Activated CD4-positive, alpha-beta T cell treated with anti-CD3 and anti-CD28 coated beads for 24 hours (primary cell): ENCODE measurements around the gene MVB12B.
A peak's percentile ranks its signal among the peaks of the same experiment; 100 is the strongest.

Experiments used
- DNase-seq, 2 donors: peaks; one replicate each; pipeline ENCODE4 v3.0.0-alpha.2; 2020; ENCODE audit warnings: low read depth in 2 of 2

MVB12B gene

GRCh38 chr9:126407114-126407870 lies 80.7 kb downstream of the MVB12B start:
- DNase-seq = no peak

DNA sequence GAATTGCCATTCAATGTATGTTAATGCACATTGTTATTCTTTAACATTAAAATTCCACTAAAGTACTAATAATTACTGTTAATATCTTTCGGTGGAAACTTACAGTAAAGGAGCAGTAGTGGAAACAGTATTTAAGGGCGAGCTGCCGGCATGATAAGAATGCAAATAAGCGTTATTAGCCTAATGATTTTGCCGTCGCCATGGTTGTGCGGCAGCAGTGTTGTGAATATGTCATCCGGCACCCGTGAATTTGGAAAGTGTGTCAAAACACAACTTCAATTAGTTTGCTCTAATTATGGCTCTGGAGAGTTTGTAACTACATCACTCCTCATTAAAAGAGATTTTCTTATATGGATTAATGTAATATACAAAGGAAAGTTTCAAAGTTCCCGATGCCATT lies 81.4 kb downstream of the MVB12B start:
- DNase-seq = no peak

DNA sequence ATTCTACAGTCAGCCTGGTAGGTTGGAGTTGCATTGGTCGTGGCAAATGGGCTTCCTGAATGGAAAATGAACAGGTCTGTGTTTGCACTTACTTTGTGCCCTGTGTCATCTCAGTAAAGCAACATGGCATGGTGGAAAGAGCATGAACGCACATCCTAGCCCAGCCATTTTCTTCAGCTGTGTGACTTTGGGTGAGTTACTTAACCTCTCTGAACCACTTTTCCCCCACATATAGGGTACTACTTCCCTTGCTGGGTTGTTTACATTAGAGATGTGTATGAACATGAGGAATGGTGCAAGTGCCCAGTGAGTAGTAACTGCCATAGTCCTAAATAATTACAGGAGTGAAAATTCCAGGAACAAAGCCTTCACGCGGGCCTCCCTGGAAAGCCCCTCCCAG lies 83.6 kb downstream of the MVB12B start:
- DNase-seq = no peak

- peak in 1 of 2 donors; percentile 18 for DNase-seq
Measured at GRCh38 chr9:126411225-126411947, 84.8 kb downstream of the MVB12B start.

GRCh38 chr9:126411948-126412284 lies 85.3 kb downstream of the MVB12B start:
- DNase-seq = no peak

- no peak for DNase-seq
Measured at GRCh38 chr9:126412905-126413304, 86.3 kb downstream of the MVB12B start.

DNA sequence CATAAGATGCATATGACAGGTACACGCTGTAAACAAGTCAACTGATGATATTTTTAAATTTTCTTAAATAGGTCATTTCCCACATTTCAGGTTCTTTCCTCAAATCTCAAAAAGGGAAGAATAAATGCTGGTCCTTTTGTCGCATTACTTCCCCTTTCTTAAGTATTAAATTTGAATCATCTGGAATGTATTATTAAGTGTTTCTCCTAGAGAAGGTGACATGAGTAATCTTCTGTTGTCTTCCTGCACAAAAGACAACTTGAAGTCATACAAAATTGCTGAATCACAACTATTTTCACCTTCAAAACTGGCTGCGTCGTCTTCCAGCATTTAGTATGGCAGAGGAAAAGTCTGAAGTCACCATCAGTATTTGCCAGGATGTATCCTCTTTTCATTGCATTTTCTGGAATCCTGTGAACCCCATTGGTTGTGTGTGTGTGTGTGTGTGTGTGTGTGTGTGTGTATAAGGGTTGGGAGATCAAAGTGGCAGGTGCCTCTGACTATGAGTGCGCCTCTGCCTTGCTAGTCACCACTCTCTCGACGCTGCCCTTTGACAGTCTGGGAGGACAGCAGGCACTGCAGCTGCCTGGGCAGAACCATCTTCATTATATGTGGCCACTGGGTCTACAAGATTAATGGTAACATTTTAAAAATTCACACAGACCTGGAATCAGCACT lies 86.9 kb downstream of the MVB12B start:
- no peak for DNase-seq

DNA sequence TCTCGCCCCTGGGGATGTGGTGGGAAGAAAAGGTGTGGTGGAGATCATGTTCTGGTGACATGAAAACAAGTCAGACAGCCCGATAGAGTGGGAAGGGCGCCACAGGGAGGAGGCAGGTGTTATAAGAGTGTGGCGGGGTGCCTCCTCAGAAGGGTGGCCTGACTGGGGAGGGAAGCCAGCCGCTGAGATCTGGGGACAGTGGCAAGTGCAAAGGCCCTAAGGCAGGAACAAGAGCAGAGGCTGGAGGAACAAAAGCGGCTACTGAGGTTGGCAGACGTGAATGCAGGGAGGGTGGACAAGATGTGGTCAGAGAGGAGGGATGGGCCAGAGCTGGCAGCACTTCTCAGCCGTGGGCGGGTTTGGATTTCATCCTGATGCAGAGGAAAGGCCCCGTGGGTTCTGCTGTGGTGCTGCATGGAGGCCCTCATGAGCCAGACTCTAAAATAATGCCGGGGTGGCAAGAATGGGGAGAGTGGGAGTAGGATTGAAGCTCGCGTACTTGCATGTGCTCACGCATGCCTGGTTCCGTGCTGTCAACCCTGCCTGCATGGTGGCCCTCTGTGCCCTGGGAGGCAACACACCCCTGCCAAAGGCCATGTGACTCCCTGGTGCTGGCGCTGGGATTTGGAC lies 89.2 kb downstream of the MVB12B start:
- no peak for DNase-seq

DNA sequence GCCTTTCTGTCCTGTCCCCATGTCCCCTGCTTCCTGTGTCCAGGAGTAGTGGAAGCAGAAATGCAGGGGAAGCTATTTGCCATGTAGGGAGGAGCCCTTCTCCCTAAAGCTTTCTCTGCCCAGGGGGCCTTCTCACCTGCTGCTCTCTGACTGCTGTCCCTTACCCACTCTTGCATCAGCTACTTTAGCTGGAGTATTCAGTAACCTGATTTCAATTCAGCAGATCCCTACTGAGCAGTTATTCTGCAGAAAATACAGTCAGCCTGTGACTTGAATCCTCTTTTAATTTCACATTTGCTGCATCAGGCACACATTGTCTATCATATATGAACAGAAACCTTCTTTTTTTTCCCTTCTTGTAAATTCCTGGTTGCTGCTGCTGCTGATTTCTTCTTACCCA lies 90.4 kb downstream of the MVB12B start:
- DNase-seq = no peak

- DNase-seq = no peak
Measured at GRCh38 chr9:126417684-126418083, 91.1 kb downstream of the MVB12B start.

DNA sequence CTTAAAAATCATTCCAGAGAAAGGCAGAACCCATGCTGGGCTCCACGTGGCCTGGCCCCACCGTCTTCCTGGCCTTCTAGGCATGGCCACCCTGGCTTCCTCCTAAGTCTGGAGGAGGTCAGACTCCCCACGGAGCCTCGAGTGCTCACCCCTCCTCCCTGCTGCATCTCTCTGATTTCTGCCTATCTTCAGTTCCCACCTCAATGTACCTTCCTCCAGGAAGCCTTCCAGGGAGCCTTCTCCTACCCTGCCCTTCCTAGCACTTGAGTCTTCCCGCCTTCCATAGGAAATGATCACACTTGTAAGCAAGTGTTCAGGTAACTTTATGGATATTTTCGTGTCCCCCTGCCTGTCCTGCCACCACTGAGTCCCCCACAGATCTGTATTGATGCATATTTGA lies 92.0 kb downstream of the MVB12B start:
- no peak for DNase-seq

GRCh38 chr9:126419475-126419874 lies 92.8 kb downstream of the MVB12B start:
- DNase-seq = no peak

- DNase-seq = no peak
Measured at GRCh38 chr9:126420135-126420534, 93.5 kb downstream of the MVB12B start.

GRCh38 chr9:126420643-126421564 lies 94.3 kb downstream of the MVB12B start:
- no peak for DNase-seq

DNA sequence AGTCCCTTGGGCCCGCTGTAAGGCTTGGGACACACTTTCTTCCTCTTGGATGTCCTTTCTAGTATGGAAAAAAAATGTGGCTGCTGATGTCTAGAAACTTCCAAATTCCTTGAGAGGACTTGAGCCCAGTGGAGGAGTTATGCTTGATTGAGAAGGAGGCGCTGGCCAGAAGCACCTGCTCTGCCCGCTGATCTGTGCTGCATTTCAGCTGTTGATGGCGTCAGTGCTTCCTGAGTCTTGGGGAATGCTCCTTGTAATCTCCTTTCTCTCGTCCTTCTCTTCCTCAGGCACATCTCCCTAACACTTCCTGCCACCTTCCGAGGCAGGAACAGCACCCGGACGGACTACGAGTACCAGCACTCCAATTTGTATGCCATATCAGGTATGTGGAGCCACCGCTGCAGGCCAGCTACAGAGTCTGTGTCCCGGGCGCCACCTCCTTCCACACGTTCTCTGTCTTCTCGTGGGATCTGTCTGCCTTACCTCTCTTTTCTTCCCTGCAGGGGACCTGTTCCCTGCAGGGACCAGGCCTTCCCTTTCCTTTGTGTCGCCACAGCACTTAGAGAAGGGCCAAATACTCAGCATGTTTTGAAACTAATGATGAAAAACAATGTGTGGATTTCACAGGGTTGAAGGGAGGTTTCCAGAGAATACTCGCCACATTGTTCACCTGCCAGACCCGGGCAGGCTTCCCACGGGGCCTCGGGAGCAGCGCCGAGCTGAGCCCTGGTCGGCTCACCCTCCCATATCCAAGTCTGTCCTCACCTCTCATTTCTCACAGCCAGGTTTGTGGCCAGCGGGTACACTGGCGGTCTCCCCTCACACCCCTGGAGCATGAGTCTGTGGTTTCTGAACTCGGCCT lies 95.2 kb downstream of the MVB12B start:
- DNase-seq = no peak

DNA sequence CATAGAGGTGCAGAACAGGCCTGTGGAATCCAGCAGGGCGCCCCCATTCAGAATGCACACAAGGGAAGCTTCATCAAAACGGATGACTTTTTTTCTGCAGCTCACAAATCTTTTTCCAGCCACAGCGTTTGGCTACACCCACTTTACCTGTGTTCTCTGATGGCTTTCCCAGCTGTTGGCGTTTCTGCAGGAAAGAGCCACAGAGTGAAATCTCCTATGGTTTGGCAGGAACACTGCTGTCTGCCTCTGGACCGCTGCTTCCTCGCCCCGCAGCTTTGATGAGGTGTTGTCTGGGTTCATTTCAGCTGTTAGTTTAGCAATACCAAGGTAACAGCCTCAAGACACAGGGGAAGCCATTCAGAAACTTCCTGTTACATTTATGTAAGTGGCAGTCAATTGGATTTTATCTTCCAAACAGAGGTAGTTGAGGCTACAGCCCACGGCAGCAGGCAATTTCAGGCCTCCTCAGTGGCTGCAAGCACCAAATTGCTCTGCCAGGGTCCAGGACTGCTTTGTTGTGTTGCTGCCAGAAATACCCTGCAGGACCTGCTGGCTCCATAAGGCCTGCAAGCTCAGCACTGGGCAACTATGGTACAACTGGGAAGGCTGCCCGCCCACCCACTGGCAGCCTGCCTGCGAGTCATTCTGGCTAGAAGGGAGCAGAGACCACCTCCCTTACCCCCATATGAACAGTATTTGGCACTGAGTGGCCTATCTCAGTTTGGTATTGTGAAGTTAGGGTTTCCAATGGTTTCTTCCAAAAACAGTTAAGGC lies 96.7 kb downstream of the MVB12B start:
- DNase-seq = no peak

GRCh38 chr9:126423916-126424185 lies 97.2 kb downstream of the MVB12B start:
- no peak for DNase-seq

- DNase-seq = no peak
Measured at GRCh38 chr9:126424511-126424910, 97.9 kb downstream of the MVB12B start.

DNA sequence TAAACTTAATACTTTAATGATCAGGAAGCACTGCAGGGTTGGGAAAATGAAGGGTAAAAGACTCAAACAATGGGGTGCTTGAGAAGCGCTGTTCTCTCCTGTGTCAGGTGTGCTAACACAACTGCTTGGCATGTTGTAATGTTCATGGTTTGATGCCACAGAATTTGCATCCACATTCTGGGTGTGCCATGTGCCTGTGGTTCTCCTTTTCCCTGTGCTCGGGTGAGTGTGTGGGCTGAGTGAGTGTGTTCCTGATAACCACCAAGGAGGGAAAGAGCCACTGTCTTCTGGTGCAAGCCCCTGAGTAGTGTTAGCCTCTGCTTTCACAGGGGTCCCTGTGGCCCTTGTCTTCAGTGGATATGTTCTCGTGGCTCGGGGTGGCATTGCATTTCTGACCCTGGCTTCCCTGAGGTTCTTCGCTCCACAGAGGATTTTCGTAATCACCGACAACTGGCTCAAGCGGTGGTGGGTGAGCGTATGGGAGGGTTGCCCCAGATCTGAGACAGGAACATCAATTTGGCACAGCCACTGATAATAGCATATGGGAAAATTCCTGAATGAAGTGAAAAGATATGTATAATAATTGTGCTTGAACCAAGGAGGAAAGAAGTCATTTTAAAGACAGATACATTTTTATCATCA lies 102.0 kb downstream of the MVB12B start:
- no peak for DNase-seq
